Transverse colon (tissue), 4 donors: ENCODE data around the gene UNK.

Source experiments
- EP300 ChIP-seq: sonication (generic); formaldehyde crosslinking; IDR thresholded peaks from one replicate; pipeline ENCODE4 v1.6.1; 2017; ENCODE audit warnings: antibody characterized with exemption, low read depth
- POLR2A ChIP-seq: fragments of 450-650 bp; IDR thresholded peaks from one replicate; pipeline ENCODE4 v1.6.1; 2016; ENCODE audit warnings: antibody characterized with exemption, mild to moderate bottlenecking, moderate library complexity
- POLR2AphosphoS5 ChIP-seq, 3 donors: sonication (generic); formaldehyde crosslinking; IDR thresholded peaks; one replicate each; pipeline ENCODE4 v1.6.1; 2016; ENCODE audit warnings: antibody characterized with exemption in 3 of 3
- TF ChIP-seq, protein P1 (sequence below), 5 experiments: fragments of 200-600 bp in 3 of 5; fragments of 450-650 bp in 2 of 5; sonication (generic) in 3 of 5; IDR thresholded peaks; 1 replicate in 2 of 5; 2 replicates in 3 of 5; pipeline ENCODE4 v1.5.1; 2016 to 2017; ENCODE audit warnings: antibody characterized with exemption in 5 of 5, inconsistent platforms in 3 of 5, mild to moderate bottlenecking in 2 of 5, moderate library complexity in 1 of 5

DNA sequence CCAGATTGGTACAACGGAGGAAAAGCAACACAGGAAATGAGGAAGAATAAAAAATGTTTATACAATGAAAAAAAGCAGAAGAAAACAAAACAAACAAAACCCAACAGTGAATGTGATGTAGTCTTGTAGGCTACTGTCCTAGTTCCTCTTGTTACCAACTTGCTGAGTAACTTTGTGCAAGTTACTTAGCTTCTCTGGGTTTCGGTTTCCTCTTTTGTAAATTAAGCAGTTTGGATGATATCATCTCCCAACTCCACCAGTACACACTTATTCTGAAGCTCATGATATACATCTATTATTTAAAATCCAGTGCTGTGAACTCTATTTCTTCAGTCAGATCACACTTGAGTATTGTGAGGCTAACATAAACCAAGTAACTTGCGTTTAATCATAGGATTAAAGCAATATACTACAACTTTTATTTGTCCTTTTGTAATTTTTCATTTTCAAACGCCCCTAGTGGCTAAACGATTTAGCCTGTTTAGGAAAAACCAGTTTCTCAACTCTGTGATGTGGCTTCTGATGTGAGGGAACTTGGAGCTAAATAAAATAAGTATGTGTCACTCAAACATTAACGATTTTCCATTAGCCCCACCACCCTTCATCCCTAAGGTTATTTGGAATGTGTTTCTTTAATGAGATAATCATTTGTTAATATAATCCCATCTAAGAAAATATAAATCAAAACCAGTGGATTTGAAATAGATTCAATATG is 1.4 kb upstream of the UNK start:
- no peak for TF ChIP-seq POLR2AphosphoS5 (IDR thresholded peaks at IDR 0.05)
- TF ChIP-seq, protein P1, sequence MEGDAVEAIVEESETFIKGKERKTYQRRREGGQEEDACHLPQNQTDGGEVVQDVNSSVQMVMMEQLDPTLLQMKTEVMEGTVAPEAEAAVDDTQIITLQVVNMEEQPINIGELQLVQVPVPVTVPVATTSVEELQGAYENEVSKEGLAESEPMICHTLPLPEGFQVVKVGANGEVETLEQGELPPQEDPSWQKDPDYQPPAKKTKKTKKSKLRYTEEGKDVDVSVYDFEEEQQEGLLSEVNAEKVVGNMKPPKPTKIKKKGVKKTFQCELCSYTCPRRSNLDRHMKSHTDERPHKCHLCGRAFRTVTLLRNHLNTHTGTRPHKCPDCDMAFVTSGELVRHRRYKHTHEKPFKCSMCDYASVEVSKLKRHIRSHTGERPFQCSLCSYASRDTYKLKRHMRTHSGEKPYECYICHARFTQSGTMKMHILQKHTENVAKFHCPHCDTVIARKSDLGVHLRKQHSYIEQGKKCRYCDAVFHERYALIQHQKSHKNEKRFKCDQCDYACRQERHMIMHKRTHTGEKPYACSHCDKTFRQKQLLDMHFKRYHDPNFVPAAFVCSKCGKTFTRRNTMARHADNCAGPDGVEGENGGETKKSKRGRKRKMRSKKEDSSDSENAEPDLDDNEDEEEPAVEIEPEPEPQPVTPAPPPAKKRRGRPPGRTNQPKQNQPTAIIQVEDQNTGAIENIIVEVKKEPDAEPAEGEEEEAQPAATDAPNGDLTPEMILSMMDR (IDR thresholded peaks at IDR 0.05), result peak; percentile 71 to 91 (median 73)
- TF ChIP-seq POLR2A, result no peak
- TF ChIP-seq EP300, result no peak
